GM10266 (cell line): Measurements from ENCODE around the gene IL9R.
"Not testable (repeated sequence)": the region's sequence is repeated elsewhere in the genome, so short reads cannot be mapped to it uniquely, and the experiment has no call there.

ENCODE experiments used
- DNase-seq: peaks from one replicate; pipeline ENCODE4 v3.0.0; 2012; ENCODE audit errors: extremely low spot score
- CTCF ChIP-seq: IDR thresholded peaks from 2 replicates; pipeline ENCODE4 v1.5.1; 2012; ENCODE audit warnings: mild to moderate bottlenecking, low read depth; ENCODE audit not compliant: control insufficient read depth, insufficient read depth; ENCODE audit errors: missing control alignments

Gene IL9R

GRCh38 chrX:156004256-156004655 lies 6.8 kb downstream of the IL9R start:
- DNase-seq, result no peak
- no peak for TF ChIP-seq CTCF

GRCh38 chrX:156004740-156005139 lies 7.2 kb downstream of the IL9R start:
- TF ChIP-seq CTCF, result no peak
- no peak for DNase-seq

- DNase-seq, result no peak
- no peak for TF ChIP-seq CTCF
Measured at GRCh38 chrX:156005144-156005543, 7.6 kb downstream of the IL9R start.

GRCh38 chrX:156006468-156006867 lies 9.0 kb downstream of the IL9R start:
- not testable (repeated sequence) for DNase-seq

GRCh38 chrX:156008379-156008778 lies 10.9 kb downstream of the IL9R start:
- DNase-seq, result not testable (repeated sequence)

- DNase-seq, result no peak
- no peak for TF ChIP-seq CTCF
Measured at GRCh38 chrX:156008915-156009314, 11.4 kb downstream of the IL9R start.

GRCh38 chrX:156009691-156010090 lies 12.2 kb downstream of the IL9R start:
- not testable (repeated sequence) for DNase-seq

- DNase-seq, result not testable (repeated sequence)
Measured at GRCh38 chrX:156013286-156013953, 15.9 kb downstream of the IL9R start.

- not testable (repeated sequence) for DNase-seq
Measured at GRCh38 chrX:156019846-156020245, 22.4 kb downstream of the IL9R start.

GRCh38 chrX:156023002-156023401 lies 25.5 kb downstream of the IL9R start:
- not testable (repeated sequence) for DNase-seq

GRCh38 chrX:156024949-156025492 lies 27.5 kb downstream of the IL9R start:
- not testable (repeated sequence) for DNase-seq

GRCh38 chrX:156028653-156029237 lies 31.2 kb downstream of the IL9R start:
- not testable (repeated sequence) for DNase-seq

GRCh38 chrX:156029296-156029695 lies 31.8 kb downstream of the IL9R start:
- not testable (repeated sequence) for DNase-seq

- DNase-seq, result not testable (repeated sequence)
Measured at GRCh38 chrX:156029707-156030442, 32.4 kb downstream of the IL9R start.

GRCh38 chrX:156030474-156030873 lies 33.0 kb downstream of the IL9R start:
- DNase-seq, result not testable (repeated sequence)
